A549 treated with RU486 at 1 μM for 4 hours (cell line): ENCODE results near the gene BARHL1. TPM values are rescaled to one million over a fixed set of nuclear protein-coding genes. Genes with fewer than 3 reads are reported as not detected.

Experiments
- total RNA-seq: library from RNA; stranded (reverse); fragments of 200-300 nt; extraction: Qiagen RNA extraction; gene quantifications from 5 replicates; pipeline ENCODE4 v1.2.3, GENCODE V29; 2022; ENCODE audit warnings: low read depth

Gene BARHL1
- total RNA-seq = not detected in 5 replicates

DNA sequence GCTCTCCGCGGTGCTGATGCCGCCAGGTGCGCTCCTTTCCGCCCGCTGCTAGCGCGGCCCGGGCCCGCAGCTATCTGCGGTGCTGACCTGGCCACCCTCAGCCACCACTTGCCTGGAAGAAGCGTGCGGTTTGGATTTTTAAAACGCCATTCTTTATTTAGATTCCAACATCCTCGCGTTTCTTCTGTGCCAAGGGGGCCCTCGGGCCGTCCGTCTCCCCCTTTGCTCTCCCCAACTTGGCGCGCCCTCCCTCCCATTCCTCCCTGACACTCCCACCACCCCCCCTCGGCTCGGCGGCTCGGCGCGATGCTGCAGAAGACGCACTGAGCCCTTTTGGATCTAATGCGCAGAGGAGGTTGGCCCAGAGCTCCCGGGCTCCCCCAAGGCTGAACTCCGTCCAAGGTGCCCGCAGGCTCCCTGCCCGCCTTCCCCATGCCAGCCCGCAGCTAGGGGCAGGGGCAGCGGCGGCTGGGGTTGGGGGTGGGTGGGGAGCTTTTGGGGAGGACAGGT is at the start of gene BARHL1:
Gene BARHL1 (plus strand): TSS at position 331 of the 510 bp plus-strand sequence. CDS start 192 bp downstream, outside the sequence.

Other genes with a start within 250 kb of the BARHL1 start
- 17.5 to 22.6 TPM (median 21.5 TPM) in 5 replicates for gene SETX, start 227.6 kb upstream of the BARHL1 start, total RNA-seq
- 14.6 to 18.1 TPM (median 17.0 TPM) in 5 replicates for gene TTF1, start 175.8 kb upstream of the BARHL1 start, total RNA-seq
- 0.10 to 0.12 TPM (median 0.10 TPM) in 3 of 5 replicates, not detected in the others for gene CFAP77, start 172.4 kb upstream of the BARHL1 start, total RNA-seq
- gene DDX31, start 87.4 kb downstream of the BARHL1 start, total RNA-seq = 25.8 to 29.0 TPM (median 26.4 TPM) in 5 replicates
- 14.7 to 20.2 TPM (median 19.7 TPM) in 5 replicates for gene GTF3C4, start 87.9 kb downstream of the BARHL1 start, total RNA-seq